Measurements from ENCODE around the gene POLR1A.

GRCh38 chr2:86015699-86016098 is 90.0 kb downstream of the POLR1A start:
- no peak for TF ChIP-seq CTCF (conservative IDR thresholded peaks at IDR 0.05 in 1 of 2, IDR thresholded peaks at IDR 0.05 in 1 of 2; ENCODE audit: extremely low read depth in 1 of 2, insufficient read depth in 1 of 2, low read depth in 1 of 2, low read length in 2 of 2)
- TF ChIP-seq EZH2 (IDR thresholded peaks at IDR 0.05; ENCODE audit: borderline replicate concordance, low read length) = no peak

Data from mammary epithelial cell (primary cell).